WTC11 (cell line): Measurements from ENCODE around the gene FAM13C. TPM values are rescaled to one million over a fixed set of nuclear protein-coding genes. Genes with fewer than 3 reads are reported as not detected.

Source experiments
- ATAC-seq: fragments of 200-7000 bp; cut with Tn5 transposase; 2 replicates; pipeline ENCODE4 v1.10.0; 2021; ENCODE audit warnings: mild to moderate bottlenecking, moderate library complexity
- CTCF ChIA-PET: fragments of 300-600 bp; sonication (Branson Sonifier 250); formaldehyde crosslinking; loops from one replicate; lab custom pipeline; 2021; ENCODE audit warnings: antibody characterized with exemption; lab: Charles Lee
- POLR2A ChIA-PET: fragments of 350-600 bp; sonication (Branson Sonifier 250); formaldehyde crosslinking; loops from one replicate; lab custom pipeline; 2021; ENCODE audit warnings: antibody characterized with exemption; lab: Charles Lee
- DNase-seq: peaks from one replicate; pipeline ENCODE4 v3.0.0; 2021; ENCODE audit warnings: low spot score
- H3K27ac Mint-ChIP-seq: 2 replicates; pipeline ENCODE4 v1.8.0; 2021; ENCODE audit warnings: mixed read lengths
- H3K27me3 Mint-ChIP-seq: 2 replicates; pipeline ENCODE4 v1.8.0; 2021; ENCODE audit warnings: low read depth, mild to moderate bottlenecking, moderate library complexity, mixed read lengths
- H3K36me3 Mint-ChIP-seq: 2 replicates; pipeline ENCODE4 v1.8.0; 2021; ENCODE audit warnings: mixed read lengths
- H3K4me1 Mint-ChIP-seq: 2 replicates; pipeline ENCODE4 v1.8.0; 2022; ENCODE audit warnings: mixed read lengths
- H3K4me3 Mint-ChIP-seq: 2 replicates; pipeline ENCODE4 v1.8.0; 2021; ENCODE audit warnings: mild to moderate bottlenecking, moderate library complexity, mixed read lengths
- H3K9me3 Mint-ChIP-seq: 2 replicates; pipeline ENCODE4 v1.8.0; 2021; ENCODE audit warnings: mixed read lengths
- CREM ChIP-seq: sonication (generic); formaldehyde crosslinking; IDR thresholded peaks from 2 replicates; pipeline ENCODE4 v1.8.1; 2022; ENCODE audit warnings: mild to moderate bottlenecking, missing genetic modification reagents, moderate library complexity
- ELF4 ChIP-seq: sonication (generic); formaldehyde crosslinking; IDR thresholded peaks from 2 replicates; pipeline ENCODE4 v1.8.1; 2022; ENCODE audit warnings: low read depth, mild to moderate bottlenecking, moderate library complexity, missing genetic modification reagents
- GTF2I ChIP-seq: fragments of 250-450 bp; sonication (Bioruptor Pico); conservative IDR thresholded peaks from 2 replicates; pipeline ENCODE4 v1.4.0; 2021; ENCODE audit warnings: mild to moderate bottlenecking
- NR1H2 ChIP-seq: sonication (generic); formaldehyde crosslinking; IDR thresholded peaks from 2 replicates; pipeline ENCODE4 v1.9.0; 2021; ENCODE audit warnings: mild to moderate bottlenecking, moderate library complexity, missing genetic modification reagents
- RORB ChIP-seq: fragments of 250-450 bp; sonication (Bioruptor Pico); IDR thresholded peaks from 2 replicates; pipeline ENCODE4 v1.9.0; 2021; ENCODE audit warnings: mild to moderate bottlenecking
- ZBTB21 ChIP-seq: sonication (generic); formaldehyde crosslinking; IDR thresholded peaks from 2 replicates; pipeline ENCODE4 v1.8.1; 2023; ENCODE audit warnings: mild to moderate bottlenecking, missing genetic modification reagents, borderline replicate concordance
- ZNF396 ChIP-seq: fragments of 250-450 bp; sonication (Bioruptor Pico); IDR thresholded peaks from 2 replicates; pipeline ENCODE4 v1.8.0; 2021; ENCODE audit warnings: mild to moderate bottlenecking, moderate library complexity, borderline replicate concordance
- ZNF416 ChIP-seq: fragments of 250-450 bp; sonication (Bioruptor Pico); IDR thresholded peaks from 2 replicates; pipeline ENCODE4 v1.9.0; 2021; ENCODE audit warnings: mild to moderate bottlenecking, inconsistent platforms
- total RNA-seq: library from RNA; stranded (reverse); gene quantifications from 3 replicates; pipeline ENCODE4 v1.2.3, GENCODE V29; 2021
- TF ChIP-seq, protein P1 (sequence below): sonication (generic); formaldehyde crosslinking; conservative IDR thresholded peaks from 2 replicates; pipeline ENCODE4 v1.8.1; 2023; ENCODE audit warnings: mild to moderate bottlenecking, low read depth, missing genetic modification reagents, moderate library complexity
- TF ChIP-seq, protein P2 (sequence below): sonication (generic); formaldehyde crosslinking; IDR thresholded peaks from 2 replicates; pipeline ENCODE4 v1.8.0; 2023; ENCODE audit warnings: mild to moderate bottlenecking, missing genetic modification reagents
- TF ChIP-seq, protein P3 (sequence below): fragments of 250-450 bp; sonication (Bioruptor Pico); IDR thresholded peaks from 2 replicates; pipeline ENCODE4 v1.9.0; 2021; ENCODE audit warnings: mild to moderate bottlenecking
- TF ChIP-seq, protein P4 (sequence below): sonication (generic); formaldehyde crosslinking; IDR thresholded peaks from 2 replicates; pipeline ENCODE4 v1.8.1; 2022; ENCODE audit warnings: low read depth, missing genetic modification reagents, borderline replicate concordance
- TF ChIP-seq, protein P5 (sequence below): sonication (generic); formaldehyde crosslinking; IDR thresholded peaks from 2 replicates; pipeline ENCODE4 v1.8.1; 2022; ENCODE audit warnings: mild to moderate bottlenecking, missing genetic modification reagents, moderate library complexity, borderline replicate concordance
- TF ChIP-seq, protein P6 (sequence below): fragments of 250-450 bp; sonication (Bioruptor Pico); conservative IDR thresholded peaks from 2 replicates; pipeline ENCODE4 v1.9.0; 2021; ENCODE audit warnings: mild to moderate bottlenecking
- TF ChIP-seq, protein P7 (sequence below): sonication (generic); formaldehyde crosslinking; IDR thresholded peaks from 2 replicates; pipeline ENCODE4 v1.8.1; 2023; ENCODE audit warnings: mild to moderate bottlenecking, missing genetic modification reagents, moderate library complexity
- TF ChIP-seq, protein P8 (sequence below): sonication (generic); formaldehyde crosslinking; IDR thresholded peaks from 2 replicates; pipeline ENCODE4 v1.8.1; 2023; ENCODE audit warnings: mild to moderate bottlenecking, moderate library complexity, missing genetic modification reagents

Gene FAM13C
- total RNA-seq, 1 experiment from 2014 or later: 1.5 TPM

DNA sequence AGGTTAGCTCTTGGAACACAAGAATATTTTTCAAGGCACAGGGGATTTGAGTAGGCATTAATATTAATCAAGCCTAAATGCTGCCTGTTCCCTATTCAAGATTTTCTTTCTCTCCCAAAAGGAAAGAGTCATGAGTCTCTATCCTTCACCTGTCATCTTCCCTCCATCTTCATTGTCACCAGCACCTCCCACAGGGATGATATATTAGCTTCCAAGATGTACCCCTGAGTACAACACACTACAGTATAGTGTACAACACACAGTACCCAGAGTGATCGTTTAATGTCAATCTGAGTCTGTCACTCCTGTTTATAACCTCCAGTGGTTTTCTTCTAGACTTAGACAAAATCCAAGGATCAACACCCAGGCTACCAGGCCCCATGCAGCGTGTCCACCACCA, 50.1 kb downstream of the FAM13C start (continued):
- TF ChIP-seq, protein P1, sequence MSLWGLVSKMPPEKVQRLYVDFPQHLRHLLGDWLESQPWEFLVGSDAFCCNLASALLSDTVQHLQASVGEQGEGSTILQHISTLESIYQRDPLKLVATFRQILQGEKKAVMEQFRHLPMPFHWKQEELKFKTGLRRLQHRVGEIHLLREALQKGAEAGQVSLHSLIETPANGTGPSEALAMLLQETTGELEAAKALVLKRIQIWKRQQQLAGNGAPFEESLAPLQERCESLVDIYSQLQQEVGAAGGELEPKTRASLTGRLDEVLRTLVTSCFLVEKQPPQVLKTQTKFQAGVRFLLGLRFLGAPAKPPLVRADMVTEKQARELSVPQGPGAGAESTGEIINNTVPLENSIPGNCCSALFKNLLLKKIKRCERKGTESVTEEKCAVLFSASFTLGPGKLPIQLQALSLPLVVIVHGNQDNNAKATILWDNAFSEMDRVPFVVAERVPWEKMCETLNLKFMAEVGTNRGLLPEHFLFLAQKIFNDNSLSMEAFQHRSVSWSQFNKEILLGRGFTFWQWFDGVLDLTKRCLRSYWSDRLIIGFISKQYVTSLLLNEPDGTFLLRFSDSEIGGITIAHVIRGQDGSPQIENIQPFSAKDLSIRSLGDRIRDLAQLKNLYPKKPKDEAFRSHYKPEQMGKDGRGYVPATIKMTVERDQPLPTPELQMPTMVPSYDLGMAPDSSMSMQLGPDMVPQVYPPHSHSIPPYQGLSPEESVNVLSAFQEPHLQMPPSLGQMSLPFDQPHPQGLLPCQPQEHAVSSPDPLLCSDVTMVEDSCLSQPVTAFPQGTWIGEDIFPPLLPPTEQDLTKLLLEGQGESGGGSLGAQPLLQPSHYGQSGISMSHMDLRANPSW (CRISPR knock-in tag): no peak
- TF ChIP-seq ZBTB21 (no peak), ZNF396 (no peak), RORB (CRISPR knock-in tag) (no peak)
- TF ChIP-seq, all 79 proteins: peak for 0

DNA sequence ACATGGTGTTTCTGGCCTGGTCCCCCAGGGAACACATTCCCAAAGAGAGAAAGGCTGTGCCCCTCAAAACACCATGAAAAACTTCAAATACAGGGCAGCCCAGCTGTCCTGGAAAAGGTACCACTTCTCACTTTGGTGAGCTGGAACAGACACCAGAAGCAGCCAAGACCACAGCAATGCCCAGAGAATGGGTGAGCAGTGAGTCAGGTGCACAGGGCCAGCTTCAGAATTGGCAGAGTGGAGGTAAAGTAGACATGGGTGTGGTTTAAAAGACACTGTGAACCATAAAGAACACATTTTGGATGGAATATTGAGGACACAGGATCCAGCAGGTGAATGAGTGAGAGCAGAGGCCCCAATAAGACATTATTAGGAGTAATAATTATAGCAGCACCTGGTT, 51.3 kb downstream of the FAM13C start:
- ChIA-PET CTCF (no interaction called here), POLR2A (no interaction called here)
- H3K27ac Mint-ChIP-seq: no peak overlapping the region
- no peaks in the 10 kb centered on the region for H3K9me3 Mint-ChIP-seq
- no peaks in the 10 kb centered on the region for H3K4me1 Mint-ChIP-seq
- ATAC-seq: no peak
- no peaks in the 10 kb centered on the region for H3K27me3 Mint-ChIP-seq
- H3K36me3 Mint-ChIP-seq: no peaks in the 10 kb centered on the region
- TF ChIP-seq CREM (CRISPR knock-in tag) (no peak), GTF2I (no peak)
- TF ChIP-seq, protein P2, sequence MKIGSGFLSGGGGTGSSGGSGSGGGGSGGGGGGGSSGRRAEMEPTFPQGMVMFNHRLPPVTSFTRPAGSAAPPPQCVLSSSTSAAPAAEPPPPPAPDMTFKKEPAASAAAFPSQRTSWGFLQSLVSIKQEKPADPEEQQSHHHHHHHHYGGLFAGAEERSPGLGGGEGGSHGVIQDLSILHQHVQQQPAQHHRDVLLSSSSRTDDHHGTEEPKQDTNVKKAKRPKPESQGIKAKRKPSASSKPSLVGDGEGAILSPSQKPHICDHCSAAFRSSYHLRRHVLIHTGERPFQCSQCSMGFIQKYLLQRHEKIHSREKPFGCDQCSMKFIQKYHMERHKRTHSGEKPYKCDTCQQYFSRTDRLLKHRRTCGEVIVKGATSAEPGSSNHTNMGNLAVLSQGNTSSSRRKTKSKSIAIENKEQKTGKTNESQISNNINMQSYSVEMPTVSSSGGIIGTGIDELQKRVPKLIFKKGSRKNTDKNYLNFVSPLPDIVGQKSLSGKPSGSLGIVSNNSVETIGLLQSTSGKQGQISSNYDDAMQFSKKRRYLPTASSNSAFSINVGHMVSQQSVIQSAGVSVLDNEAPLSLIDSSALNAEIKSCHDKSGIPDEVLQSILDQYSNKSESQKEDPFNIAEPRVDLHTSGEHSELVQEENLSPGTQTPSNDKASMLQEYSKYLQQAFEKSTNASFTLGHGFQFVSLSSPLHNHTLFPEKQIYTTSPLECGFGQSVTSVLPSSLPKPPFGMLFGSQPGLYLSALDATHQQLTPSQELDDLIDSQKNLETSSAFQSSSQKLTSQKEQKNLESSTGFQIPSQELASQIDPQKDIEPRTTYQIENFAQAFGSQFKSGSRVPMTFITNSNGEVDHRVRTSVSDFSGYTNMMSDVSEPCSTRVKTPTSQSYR (CRISPR knock-in tag): no peak
- TF ChIP-seq, protein P3, sequence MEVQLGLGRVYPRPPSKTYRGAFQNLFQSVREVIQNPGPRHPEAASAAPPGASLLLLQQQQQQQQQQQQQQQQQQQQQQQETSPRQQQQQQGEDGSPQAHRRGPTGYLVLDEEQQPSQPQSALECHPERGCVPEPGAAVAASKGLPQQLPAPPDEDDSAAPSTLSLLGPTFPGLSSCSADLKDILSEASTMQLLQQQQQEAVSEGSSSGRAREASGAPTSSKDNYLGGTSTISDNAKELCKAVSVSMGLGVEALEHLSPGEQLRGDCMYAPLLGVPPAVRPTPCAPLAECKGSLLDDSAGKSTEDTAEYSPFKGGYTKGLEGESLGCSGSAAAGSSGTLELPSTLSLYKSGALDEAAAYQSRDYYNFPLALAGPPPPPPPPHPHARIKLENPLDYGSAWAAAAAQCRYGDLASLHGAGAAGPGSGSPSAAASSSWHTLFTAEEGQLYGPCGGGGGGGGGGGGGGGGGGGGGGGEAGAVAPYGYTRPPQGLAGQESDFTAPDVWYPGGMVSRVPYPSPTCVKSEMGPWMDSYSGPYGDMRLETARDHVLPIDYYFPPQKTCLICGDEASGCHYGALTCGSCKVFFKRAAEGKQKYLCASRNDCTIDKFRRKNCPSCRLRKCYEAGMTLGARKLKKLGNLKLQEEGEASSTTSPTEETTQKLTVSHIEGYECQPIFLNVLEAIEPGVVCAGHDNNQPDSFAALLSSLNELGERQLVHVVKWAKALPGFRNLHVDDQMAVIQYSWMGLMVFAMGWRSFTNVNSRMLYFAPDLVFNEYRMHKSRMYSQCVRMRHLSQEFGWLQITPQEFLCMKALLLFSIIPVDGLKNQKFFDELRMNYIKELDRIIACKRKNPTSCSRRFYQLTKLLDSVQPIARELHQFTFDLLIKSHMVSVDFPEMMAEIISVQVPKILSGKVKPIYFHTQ: no peak
- TF ChIP-seq, protein P4, sequence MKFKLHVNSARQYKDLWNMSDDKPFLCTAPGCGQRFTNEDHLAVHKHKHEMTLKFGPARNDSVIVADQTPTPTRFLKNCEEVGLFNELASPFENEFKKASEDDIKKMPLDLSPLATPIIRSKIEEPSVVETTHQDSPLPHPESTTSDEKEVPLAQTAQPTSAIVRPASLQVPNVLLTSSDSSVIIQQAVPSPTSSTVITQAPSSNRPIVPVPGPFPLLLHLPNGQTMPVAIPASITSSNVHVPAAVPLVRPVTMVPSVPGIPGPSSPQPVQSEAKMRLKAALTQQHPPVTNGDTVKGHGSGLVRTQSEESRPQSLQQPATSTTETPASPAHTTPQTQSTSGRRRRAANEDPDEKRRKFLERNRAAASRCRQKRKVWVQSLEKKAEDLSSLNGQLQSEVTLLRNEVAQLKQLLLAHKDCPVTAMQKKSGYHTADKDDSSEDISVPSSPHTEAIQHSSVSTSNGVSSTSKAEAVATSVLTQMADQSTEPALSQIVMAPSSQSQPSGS: no peak
- DNase-seq: no peak
- no peak overlapping the region for H3K4me3 Mint-ChIP-seq

DNA sequence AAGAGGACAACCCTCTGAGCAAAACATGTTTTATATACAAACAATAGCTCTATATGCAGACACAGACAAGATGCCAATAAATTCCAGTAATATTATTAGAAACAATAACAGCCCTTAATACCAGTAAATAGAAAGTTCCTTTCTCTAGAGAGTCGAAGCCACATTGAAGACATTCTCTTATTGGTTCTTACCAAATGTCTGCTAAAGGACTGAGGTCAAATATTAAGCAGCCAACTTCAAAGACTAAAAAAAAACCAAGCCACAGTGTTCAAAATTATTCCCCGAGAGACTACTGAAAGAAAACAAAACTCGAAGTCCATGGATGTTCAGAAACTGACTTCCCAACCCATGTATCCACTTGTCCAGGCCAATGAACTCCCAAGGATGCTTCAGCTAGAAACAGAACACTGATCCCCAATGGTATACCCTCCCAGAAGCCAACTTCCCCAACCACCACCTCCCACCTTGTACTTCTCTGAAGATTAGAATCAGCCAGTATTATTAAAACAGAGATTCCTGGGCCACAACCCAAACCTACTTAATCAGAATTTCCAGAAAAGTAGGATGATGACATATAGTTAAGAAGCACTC, 51.9 kb downstream of the FAM13C start:
- TF ChIP-seq ZNF416 (CRISPR knock-in tag): no peak
- TF ChIP-seq, protein P5, sequence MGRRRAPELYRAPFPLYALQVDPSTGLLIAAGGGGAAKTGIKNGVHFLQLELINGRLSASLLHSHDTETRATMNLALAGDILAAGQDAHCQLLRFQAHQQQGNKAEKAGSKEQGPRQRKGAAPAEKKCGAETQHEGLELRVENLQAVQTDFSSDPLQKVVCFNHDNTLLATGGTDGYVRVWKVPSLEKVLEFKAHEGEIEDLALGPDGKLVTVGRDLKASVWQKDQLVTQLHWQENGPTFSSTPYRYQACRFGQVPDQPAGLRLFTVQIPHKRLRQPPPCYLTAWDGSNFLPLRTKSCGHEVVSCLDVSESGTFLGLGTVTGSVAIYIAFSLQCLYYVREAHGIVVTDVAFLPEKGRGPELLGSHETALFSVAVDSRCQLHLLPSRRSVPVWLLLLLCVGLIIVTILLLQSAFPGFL (CRISPR knock-in tag): no peak
- TF ChIP-seq, protein P6, sequence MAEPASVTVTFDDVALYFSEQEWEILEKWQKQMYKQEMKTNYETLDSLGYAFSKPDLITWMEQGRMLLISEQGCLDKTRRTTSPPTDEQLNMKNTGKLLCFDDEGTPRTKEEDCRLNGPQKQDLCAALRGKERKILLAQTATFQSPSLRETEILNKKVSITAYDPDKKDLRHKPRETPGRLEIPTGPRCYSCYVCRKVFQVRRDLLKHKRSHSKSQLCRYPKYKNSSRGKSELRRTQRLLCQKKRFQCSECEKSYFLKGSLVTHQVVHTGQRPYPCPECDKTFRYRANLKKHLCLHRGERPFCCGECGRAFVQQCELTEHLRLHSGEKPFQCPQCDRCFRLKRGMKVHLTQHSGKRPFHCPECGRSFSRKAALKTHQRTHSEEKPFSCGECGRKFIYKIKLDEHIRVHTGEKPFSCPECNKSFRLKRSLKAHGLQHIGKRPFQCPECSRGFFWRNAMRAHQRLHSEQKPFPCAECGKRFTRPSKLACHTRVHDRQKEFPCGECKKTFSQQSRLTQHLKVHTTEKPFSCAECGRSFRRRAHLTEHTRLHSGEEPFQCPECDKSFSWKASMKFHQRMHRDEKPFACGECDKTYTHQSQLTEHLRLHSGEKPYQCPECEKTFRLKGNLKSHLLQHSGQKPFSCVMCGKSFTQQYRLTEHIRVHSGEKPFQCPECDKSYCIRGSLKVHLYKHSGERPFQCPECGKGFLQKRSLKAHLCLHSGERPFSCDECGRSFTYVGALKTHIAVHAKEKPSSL (CRISPR knock-in tag): no peak
- TF ChIP-seq, protein P7, sequence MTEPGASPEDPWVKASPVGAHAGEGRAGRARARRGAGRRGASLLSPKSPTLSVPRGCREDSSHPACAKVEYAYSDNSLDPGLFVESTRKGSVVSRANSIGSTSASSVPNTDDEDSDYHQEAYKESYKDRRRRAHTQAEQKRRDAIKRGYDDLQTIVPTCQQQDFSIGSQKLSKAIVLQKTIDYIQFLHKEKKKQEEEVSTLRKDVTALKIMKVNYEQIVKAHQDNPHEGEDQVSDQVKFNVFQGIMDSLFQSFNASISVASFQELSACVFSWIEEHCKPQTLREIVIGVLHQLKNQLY (CRISPR knock-in tag): no peak
- no peak for TF ChIP-seq NR1H2 (CRISPR knock-in tag)
- TF ChIP-seq ELF4: no peak
- TF ChIP-seq, protein P8, sequence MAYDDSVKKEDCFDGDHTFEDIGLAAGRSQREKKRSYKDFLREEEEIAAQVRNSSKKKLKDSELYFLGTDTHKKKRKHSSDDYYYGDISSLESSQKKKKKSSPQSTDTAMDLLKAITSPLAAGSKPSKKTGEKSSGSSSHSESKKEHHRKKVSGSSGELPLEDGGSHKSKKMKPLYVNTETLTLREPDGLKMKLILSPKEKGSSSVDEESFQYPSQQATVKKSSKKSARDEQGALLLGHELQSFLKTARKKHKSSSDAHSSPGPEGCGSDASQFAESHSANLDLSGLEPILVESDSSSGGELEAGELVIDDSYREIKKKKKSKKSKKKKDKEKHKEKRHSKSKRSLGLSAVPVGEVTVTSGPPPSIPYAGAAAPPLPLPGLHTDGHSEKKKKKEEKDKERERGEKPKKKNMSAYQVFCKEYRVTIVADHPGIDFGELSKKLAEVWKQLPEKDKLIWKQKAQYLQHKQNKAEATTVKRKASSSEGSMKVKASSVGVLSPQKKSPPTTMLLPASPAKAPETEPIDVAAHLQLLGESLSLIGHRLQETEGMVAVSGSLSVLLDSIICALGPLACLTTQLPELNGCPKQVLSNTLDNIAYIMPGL (CRISPR knock-in tag): no peak
- no peaks in the 10 kb centered on the region for H3K4me1 Mint-ChIP-seq
- DNase-seq (no peak), ATAC-seq (no peak)
- CTCF ChIA-PET: no interaction called here
- H3K27me3 Mint-ChIP-seq: no peaks in the 10 kb centered on the region
- H3K9me3 Mint-ChIP-seq: no peaks in the 10 kb centered on the region
- H3K4me3 Mint-ChIP-seq: no peak overlapping the region
- POLR2A ChIA-PET: no interaction called here
- H3K27ac Mint-ChIP-seq: no peak overlapping the region
- H3K36me3 Mint-ChIP-seq: no peaks in the 10 kb centered on the region
